Trophoblast cell (in vitro differentiated cells and primary cell): ENCODE data around the gene IL4I1.

Experiments used
- DNase-seq, 2 donors: peaks; one replicate each; pipeline ENCODE4 v3.0.0-alpha.2; 2016
- H2AFZ ChIP-seq: 2 replicates; pipeline ENCODE4 v1.6.1; 2013; ENCODE audit warnings: low read length, moderate library complexity, mild to moderate bottlenecking; ENCODE audit not compliant: insufficient read depth, poor library complexity
- H2AK5ac ChIP-seq: 2 replicates; pipeline ENCODE4 v1.6.1; 2013; ENCODE audit warnings: mild to moderate bottlenecking, low read length
- H2BK120ac ChIP-seq: 2 replicates; pipeline ENCODE4 v1.6.1; 2013; ENCODE audit warnings: low read length, mild to moderate bottlenecking, moderate library complexity; ENCODE audit not compliant: insufficient read depth, poor library complexity
- H2BK12ac ChIP-seq: 2 replicates; pipeline ENCODE4 v1.6.1; 2013; ENCODE audit warnings: mild to moderate bottlenecking, low read length, moderate library complexity
- H2BK5ac ChIP-seq: 2 replicates; pipeline ENCODE4 v1.6.1; 2013; ENCODE audit warnings: low read length, low read depth, moderate library complexity, mild to moderate bottlenecking; ENCODE audit not compliant: poor library complexity
- H3K14ac ChIP-seq: 2 replicates; pipeline ENCODE4 v1.6.1; 2013; ENCODE audit warnings: mild to moderate bottlenecking, low read length
- H3K18ac ChIP-seq: 2 replicates; pipeline ENCODE4 v1.6.1; 2013; ENCODE audit warnings: mild to moderate bottlenecking, low read length
- H3K23ac ChIP-seq: 2 replicates; pipeline ENCODE4 v1.6.1; 2013; ENCODE audit warnings: low read length
- H3K27ac ChIP-seq: 2 replicates; pipeline ENCODE4 v1.5.1; 2013; ENCODE audit warnings: low read depth, mild to moderate bottlenecking, inconsistent platforms, low read length, moderate library complexity
- H3K27me3 ChIP-seq: 2 replicates; pipeline ENCODE4 v1.6.1; 2013; ENCODE audit warnings: inconsistent platforms, mild to moderate bottlenecking, low read length, moderate library complexity; ENCODE audit not compliant: insufficient read depth
- H3K36me3 ChIP-seq, 2 experiments: 1 replicate in 1 of 2; 2 replicates in 1 of 2; pipeline ENCODE4 v1.6.1; 2013; ENCODE audit warnings: low read length in 2 of 2, mild to moderate bottlenecking in 2 of 2, moderate library complexity in 1 of 2; ENCODE audit not compliant: insufficient read depth in 2 of 2, control insufficient read depth in 1 of 2
- H3K4ac ChIP-seq: 2 replicates; pipeline ENCODE4 v1.6.1; 2013; ENCODE audit warnings: low read depth, mild to moderate bottlenecking, low read length, moderate library complexity
- H3K4me1 ChIP-seq, 2 experiments: 1 replicate in 1 of 2; 2 replicates in 1 of 2; pipeline ENCODE4 v1.6.1; 2013; ENCODE audit warnings: low read length in 2 of 2, mild to moderate bottlenecking in 2 of 2, moderate library complexity in 1 of 2; ENCODE audit not compliant: insufficient read depth in 2 of 2, control insufficient read depth in 1 of 2
- H3K4me2 ChIP-seq: 2 replicates; pipeline ENCODE4 v1.6.1; 2013; ENCODE audit warnings: inconsistent platforms, mild to moderate bottlenecking, low read length, moderate library complexity
- H3K4me3 ChIP-seq: 2 replicates; pipeline ENCODE4 v1.5.1; 2013; ENCODE audit warnings: mild to moderate bottlenecking, low read depth, low read length, inconsistent platforms
- H3K79me1 ChIP-seq: one replicate; pipeline ENCODE4 v1.6.1; 2013; ENCODE audit warnings: low read length
- H3K79me2 ChIP-seq: 2 replicates; pipeline ENCODE4 v1.6.1; 2013; ENCODE audit warnings: low read length, mild to moderate bottlenecking; ENCODE audit not compliant: control insufficient read depth, insufficient read depth, poor library complexity
- H3K9ac ChIP-seq: 2 replicates; pipeline ENCODE4 v1.6.1; 2013; ENCODE audit warnings: mild to moderate bottlenecking, low read length
- H3K9me3 ChIP-seq: 2 replicates; pipeline ENCODE4 v1.6.1; 2013; ENCODE audit warnings: low read depth, mild to moderate bottlenecking, control low read depth, inconsistent platforms, low read length; ENCODE audit not compliant: insufficient read depth
- H4K12ac ChIP-seq: 2 replicates; pipeline ENCODE4 v1.6.1; 2013; ENCODE audit warnings: low read depth, mild to moderate bottlenecking, low read length, moderate library complexity
- H4K8ac ChIP-seq: 2 replicates; pipeline ENCODE4 v1.6.1; 2013; ENCODE audit warnings: low read depth, mild to moderate bottlenecking, low read length, moderate library complexity
- H4K91ac ChIP-seq: one replicate; pipeline ENCODE4 v1.6.1; 2013; ENCODE audit warnings: low read depth, mild to moderate bottlenecking, low read length, moderate library complexity
- WGBS: extraction: QIAGEN DNeasy Blood & Tissue Kit; methylation state at CpG from one replicate; pipeline ENCODE4 v1.1.7; 2013; ENCODE audit warnings: missing lambda C conversion rate; ENCODE audit not compliant: insufficient read length, insufficient coverage; ENCODE audit errors: extremely low coverage; 5-methylcytosine and 5-hydroxymethylcytosine counted together

The IL4I1 gene

GRCh38 chr19:49876422-49877019 lies 20.2 kb downstream of the IL4I1 start:
- peak overlapping the region; percentile 94 for H3K4me2 ChIP-seq
- H3K23ac ChIP-seq, result no peak overlapping the region
- no peaks in the 10 kb centered on the region for H3K9me3 ChIP-seq
- peak overlapping the region; percentile 88 for H3K18ac ChIP-seq
- H4K12ac ChIP-seq, result peak overlapping the region; percentile 84
- peaks cover 6 to 12% of the 10 kb centered on the region in 2 experiments for H3K4me1 ChIP-seq
- peak overlapping the region; percentile 92 for H3K9ac ChIP-seq
- peak overlapping the region; percentile 94 for H4K91ac ChIP-seq
- peaks cover 39 to 42% of the 10 kb centered on the region in 2 experiments for H3K36me3 ChIP-seq
- peaks cover 21% of the 10 kb centered on the region for H3K79me1 ChIP-seq
- no peak overlapping the region for H2BK12ac ChIP-seq
- peak overlapping the region; percentile 71 for H2AFZ ChIP-seq
- H3K27ac ChIP-seq, result peak overlapping the region; percentile 92
- no peaks in the 10 kb centered on the region for H3K27me3 ChIP-seq
- peak overlapping the region; percentile 89 for H3K4ac ChIP-seq
- peak overlapping the region; percentile 98 for H4K8ac ChIP-seq
- peak; percentile 99 for DNase-seq
- peak overlapping the region; percentile 96 for H3K14ac ChIP-seq
- H2BK120ac ChIP-seq, result peak overlapping the region; percentile 97
- H3K4me3 ChIP-seq, result peak overlapping the region; percentile 99
- H2AK5ac ChIP-seq, result peak overlapping the region; percentile 83
- peaks cover 20% of the 10 kb centered on the region for H3K79me2 ChIP-seq
- H2BK5ac ChIP-seq, result peak overlapping the region; percentile 95
- WGBS, result no CpG with 5 or more reads among the region's 46 CpGs

- Histone ChIP-seq H2AK5ac (peak overlapping the region; percentile 83), H2BK120ac (peak overlapping the region; percentile 97), H3K4me2 (peak overlapping the region; percentile 94), H4K8ac (peak overlapping the region; percentile 98), H3K79me1 (peaks cover 21% of the 10 kb centered on the region), H3K9ac (peak overlapping the region; percentile 92), H4K91ac (peak overlapping the region; percentile 94), H2BK5ac (peak overlapping the region; percentile 88), H3K9me3 (no peaks in the 10 kb centered on the region), H3K14ac (peak overlapping the region; percentile 96), H3K27me3 (no peaks in the 10 kb centered on the region), H3K27ac (peak overlapping the region; percentile 92), H4K12ac (peak overlapping the region; percentile 84), H3K36me3 (peaks cover 38 to 42% of the 10 kb centered on the region in 2 experiments), H3K4me1 (peaks cover 6 to 12% of the 10 kb centered on the region in 2 experiments), H3K23ac (no peak overlapping the region), H3K79me2 (peaks cover 20% of the 10 kb centered on the region), H2AFZ (peak overlapping the region; percentile 71), H3K4me3 (peak overlapping the region; percentile 99), H2BK12ac (no peak overlapping the region), H3K4ac (peak overlapping the region; percentile 66), H3K18ac (peak overlapping the region; percentile 88)
- peak in 1 of 2 donors; percentile 39 for DNase-seq
- WGBS, result no CpG with 5 or more reads among the region's 28 CpGs
These were observed 20.7 kb downstream of the IL4I1 start for GRCh38 chr19:49875857-49876421.

- peak overlapping the region; percentile 84 for H4K12ac ChIP-seq
- H2BK12ac ChIP-seq, result no peak overlapping the region
- peaks cover 20% of the 10 kb centered on the region for H3K79me2 ChIP-seq
- H3K27me3 ChIP-seq, result no peaks in the 10 kb centered on the region
- H3K4me2 ChIP-seq, result peak overlapping the region; percentile 94
- H3K4me1 ChIP-seq, result peaks cover 10 to 20% of the 10 kb centered on the region in 2 experiments
- peak overlapping the region; percentile 98 for H4K8ac ChIP-seq
- peak overlapping the region; percentile 4 for H3K9ac ChIP-seq
- peak overlapping the region; percentile 82 for H2AK5ac ChIP-seq
- H3K18ac ChIP-seq, result peak overlapping the region; percentile 38
- no peak for DNase-seq
- H4K91ac ChIP-seq, result peak overlapping the region; percentile 94
- H3K23ac ChIP-seq, result no peak overlapping the region
- H2AFZ ChIP-seq, result peak overlapping the region; percentile 14
- WGBS, result no CpG with 5 or more reads among the region's 4 CpGs
- peak overlapping the region; percentile 11 for H3K4me3 ChIP-seq
- peak overlapping the region; percentile 97 for H2BK120ac ChIP-seq
- H3K79me1 ChIP-seq, result peaks cover 21% of the 10 kb centered on the region
- peak overlapping the region; percentile 66 for H3K4ac ChIP-seq
- no peak overlapping the region for H3K27ac ChIP-seq
- H3K14ac ChIP-seq, result peak overlapping the region; percentile 96
- H2BK5ac ChIP-seq, result peak overlapping the region; percentile 88
- H3K36me3 ChIP-seq, result peaks cover 34 to 38% of the 10 kb centered on the region in 2 experiments
- H3K9me3 ChIP-seq, result no peaks in the 10 kb centered on the region
These were observed 21.5 kb downstream of the IL4I1 start for GRCh38 chr19:49875177-49875576.

- no peak overlapping the region for H4K91ac ChIP-seq
These were observed 22.1 kb downstream of the IL4I1 start for GRCh38 chr19:49874503-49875157.

More at GRCh38 chr19:49874503-49875157, 22.1 kb downstream of the IL4I1 start:
- no peak overlapping the region for H3K4ac ChIP-seq
- no peak overlapping the region for H2BK120ac ChIP-seq
- H3K4me1 ChIP-seq, result peaks cover 14 to 24% of the 10 kb centered on the region in 2 experiments
- H2BK12ac ChIP-seq, result no peak overlapping the region
- no CpG with 5 or more reads among the region's 11 CpGs for WGBS
- peaks cover 25% of the 10 kb centered on the region for H3K79me2 ChIP-seq
- no peak overlapping the region for H4K8ac ChIP-seq
- peak in 1 of 2 donors; percentile 32 for DNase-seq
- no peak overlapping the region for H4K12ac ChIP-seq
- no peak overlapping the region for H3K23ac ChIP-seq
- H3K79me1 ChIP-seq, result peaks cover 27% of the 10 kb centered on the region
- no peaks in the 10 kb centered on the region for H3K9me3 ChIP-seq
- H3K18ac ChIP-seq, result no peak overlapping the region
- no peak overlapping the region for H3K27ac ChIP-seq
- H3K4me2 ChIP-seq, result no peak overlapping the region
- no peak overlapping the region for H2AK5ac ChIP-seq
- H3K36me3 ChIP-seq, result peaks cover 32 to 35% of the 10 kb centered on the region in 2 experiments
- H3K4me3 ChIP-seq, result no peak overlapping the region
- H3K14ac ChIP-seq, result no peak overlapping the region
- no peaks in the 10 kb centered on the region for H3K27me3 ChIP-seq
- no peak overlapping the region for H3K9ac ChIP-seq
- H2BK5ac ChIP-seq, result no peak overlapping the region
- no peak overlapping the region for H2AFZ ChIP-seq
